Neural progenitor cell (in vitro differentiated cells): Measurements from ENCODE around the gene PKNOX2. TPM values are rescaled to one million over a fixed set of nuclear protein-coding genes. Genes with fewer than 3 reads are reported as not detected.

ENCODE experiments used
- DNase-seq: peaks from one replicate; pipeline ENCODE4 v3.0.0-alpha.2; 2016; ENCODE audit warnings: low spot score
- H2AFZ ChIP-seq: fragments of 200-600 bp; sonication (generic); replicated peaks from 2 replicates; pipeline ENCODE4 v1.6.1; 2016; ENCODE audit warnings: antibody characterized with exemption
- H3F3A ChIP-seq: fragments of 200-600 bp; sonication (generic); 2 replicates; pipeline ENCODE4 v1.6.1; 2016; ENCODE audit warnings: antibody characterized with exemption, low read depth
- H3K27ac ChIP-seq: fragments of 200-600 bp; sonication (generic); 2 replicates; pipeline ENCODE4 v1.5.1; 2016; ENCODE audit warnings: mild to moderate bottlenecking
- H3K27me3 ChIP-seq: fragments of 200-600 bp; sonication (generic); 2 replicates; pipeline ENCODE4 v1.6.1; 2016; ENCODE audit warnings: mild to moderate bottlenecking, moderate library complexity
- H3K36me3 ChIP-seq: fragments of 200-600 bp; sonication (generic); 2 replicates; pipeline ENCODE4 v1.5.1; 2016
- H3K4me1 ChIP-seq: fragments of 200-600 bp; sonication (generic); 2 replicates; pipeline ENCODE4 v1.6.1; 2016; ENCODE audit warnings: mixed run types
- H3K4me2 ChIP-seq: fragments of 200-600 bp; sonication (generic); 2 replicates; pipeline ENCODE4 v1.6.1; 2016
- H3K4me3 ChIP-seq: fragments of 200-600 bp; sonication (generic); 2 replicates; pipeline ENCODE4 v1.5.1; 2016
- H3K79me2 ChIP-seq: fragments of 200-600 bp; sonication (generic); 2 replicates; pipeline ENCODE4 v1.6.1; 2016; ENCODE audit warnings: low read depth
- H3K9ac ChIP-seq: fragments of 200-600 bp; sonication (generic); 2 replicates; pipeline ENCODE4 v1.6.1; 2016
- H3K9me3 ChIP-seq: fragments of 200-600 bp; sonication (generic); 2 replicates; pipeline ENCODE4 v1.5.1; 2016; ENCODE audit warnings: low read depth
- H4K20me1 ChIP-seq: fragments of 200-600 bp; sonication (generic); 2 replicates; pipeline ENCODE4 v1.6.1; 2016; ENCODE audit warnings: low read depth
- H3K27ac Mint-ChIP-seq: 3 replicates; pipeline ENCODE4 v1.8.0; 2021; ENCODE audit warnings: mixed read lengths
- H3K27me3 Mint-ChIP-seq: 2 replicates; pipeline ENCODE4 v1.8.0; 2022; ENCODE audit warnings: low read depth, mild to moderate bottlenecking, inconsistent platforms, moderate library complexity, mixed read lengths; ENCODE audit not compliant: insufficient read depth
- H3K36me3 Mint-ChIP-seq: 3 replicates; pipeline ENCODE4 v1.8.0; 2021; ENCODE audit warnings: mixed read lengths
- H3K4me1 Mint-ChIP-seq: 3 replicates; pipeline ENCODE4 v1.8.0; 2021; ENCODE audit warnings: mixed read lengths
- H3K4me3 Mint-ChIP-seq: 3 replicates; pipeline ENCODE4 v1.8.0; 2021; ENCODE audit warnings: mild to moderate bottlenecking, moderate library complexity, mixed read lengths
- H3K9me3 Mint-ChIP-seq: 3 replicates; pipeline ENCODE4 v1.8.0; 2020; ENCODE audit warnings: mixed read lengths
- CTCF ChIP-seq: fragments of 200-600 bp; sonication (generic); IDR thresholded peaks from 2 replicates; pipeline ENCODE4 v1.5.1; 2017; ENCODE audit warnings: antibody characterized with exemption, mild to moderate bottlenecking
- EZH2 ChIP-seq: fragments of 200-600 bp; sonication (generic); IDR thresholded peaks from 2 replicates; pipeline ENCODE4 v1.6.1; 2017; ENCODE audit warnings: antibody characterized with exemption, mild to moderate bottlenecking, moderate library complexity
- EZH2phosphoT487 ChIP-seq: fragments of 200-600 bp; sonication (generic); IDR thresholded peaks from 2 replicates; pipeline ENCODE4 v1.6.1; 2017; ENCODE audit warnings: antibody characterized with exemption
- total RNA-seq: library from RNA; depleted of rRNA; stranded (reverse); fragments of >200 nt; gene quantifications from 2 replicates; pipeline ENCODE4 v1.2.3, GENCODE V29; 2015; ENCODE audit warnings: low replicate concordance

Gene PKNOX2
- total RNA-seq, 1 donor from 2014 or later, result 4.3 TPM

- DNase-seq, result no peak
- Histone ChIP-seq H3K79me2 (no peaks in the 10 kb centered on the region), H3K36me3 (no peaks in the 10 kb centered on the region), H3K4me2 (no peak overlapping the region), H3F3A (peaks cover 43% of the 10 kb centered on the region), H3K27ac (no peak overlapping the region), H3K27me3 (no peaks in the 10 kb centered on the region), H4K20me1 (peaks cover 26% of the 10 kb centered on the region), H3K4me1 (peaks cover 63% of the 10 kb centered on the region), H2AFZ (no peak overlapping the region), H3K4me3 (no peak overlapping the region), H3K9ac (no peak overlapping the region), H3K9me3 (no peaks in the 10 kb centered on the region)
- Mint-ChIP-seq H3K36me3 (peaks cover 23% of the 10 kb centered on the region), H3K4me1 (peaks cover 78% of the 10 kb centered on the region), H3K9me3 (no peaks in the 10 kb centered on the region), H3K27ac (peak overlapping the region; percentile 66), H3K4me3 (no peak overlapping the region), H3K27me3 (peaks cover 5% of the 10 kb centered on the region)
- TF ChIP-seq EZH2, result no peak
- no peak for TF ChIP-seq EZH2phosphoT487
- no peak for TF ChIP-seq CTCF
Measured at GRCh38 chr11:125350206-125351032, 185.9 kb downstream of the PKNOX2 start.

- Histone ChIP-seq H3K27ac (no peak overlapping the region), H3F3A (peaks cover 43% of the 10 kb centered on the region), H4K20me1 (peaks cover 24% of the 10 kb centered on the region), H3K27me3 (no peaks in the 10 kb centered on the region), H2AFZ (no peak overlapping the region), H3K9ac (no peak overlapping the region), H3K4me2 (no peak overlapping the region), H3K36me3 (no peaks in the 10 kb centered on the region), H3K4me3 (no peak overlapping the region), H3K79me2 (no peaks in the 10 kb centered on the region), H3K9me3 (no peaks in the 10 kb centered on the region), H3K4me1 (peaks cover 61% of the 10 kb centered on the region)
- no peak for TF ChIP-seq CTCF
- no peak for TF ChIP-seq EZH2
- Mint-ChIP-seq H3K4me1 (peaks cover 79% of the 10 kb centered on the region), H3K4me3 (no peak overlapping the region), H3K36me3 (peaks cover 27% of the 10 kb centered on the region), H3K27ac (no peak overlapping the region), H3K9me3 (no peaks in the 10 kb centered on the region), H3K27me3 (peaks cover 4% of the 10 kb centered on the region)
- DNase-seq, result no peak
Measured at GRCh38 chr11:125351033-125351867, 186.7 kb downstream of the PKNOX2 start.

GRCh38 chr11:125351868-125352250 lies 187.3 kb downstream of the PKNOX2 start:
- Histone ChIP-seq H3K27me3 (no peaks in the 10 kb centered on the region), H3K4me2 (no peak overlapping the region), H2AFZ (no peak overlapping the region), H3K27ac (no peak overlapping the region), H3K36me3 (no peaks in the 10 kb centered on the region), H3K4me3 (no peak overlapping the region), H3K4me1 (peaks cover 61% of the 10 kb centered on the region), H4K20me1 (peaks cover 18% of the 10 kb centered on the region), H3F3A (peaks cover 43% of the 10 kb centered on the region), H3K9me3 (no peaks in the 10 kb centered on the region), H3K79me2 (no peaks in the 10 kb centered on the region), H3K9ac (no peak overlapping the region)
- Mint-ChIP-seq H3K27ac (peak overlapping the region; percentile 86), H3K36me3 (peaks cover 27% of the 10 kb centered on the region), H3K4me3 (peak overlapping the region; percentile 73), H3K27me3 (peaks cover 2% of the 10 kb centered on the region), H3K9me3 (no peaks in the 10 kb centered on the region), H3K4me1 (peaks cover 79% of the 10 kb centered on the region)
- no peak for TF ChIP-seq EZH2
- TF ChIP-seq EZH2phosphoT487, result no peak
- no peak for TF ChIP-seq CTCF
- no peak for DNase-seq
